ENCODE results near the gene ADK.

The ADK gene

DNA sequence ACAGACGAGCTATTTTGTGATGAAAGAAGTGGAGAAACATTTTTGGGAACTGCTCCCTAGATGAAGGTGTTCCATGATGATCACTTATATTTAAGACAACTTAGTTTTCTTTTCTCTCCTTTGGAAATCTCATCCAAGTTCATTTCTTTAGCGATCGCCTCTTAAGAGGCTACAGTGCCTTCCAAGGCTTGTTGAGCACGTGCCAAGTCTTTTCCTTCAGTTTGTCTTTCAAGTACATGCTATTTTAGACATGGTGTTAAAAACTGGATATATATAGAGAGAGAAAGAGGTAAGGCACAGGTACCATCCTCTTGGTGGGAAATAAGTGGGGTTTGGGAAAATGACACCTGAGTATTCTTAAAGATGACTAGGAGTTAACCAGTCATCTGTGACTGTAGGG lies 2.7 kb downstream of the ADK start:
- Histone ChIP-seq H3K4me3 (no peak overlapping the region), H3K36me3 (replicated peaks) (no peaks in the 10 kb centered on the region; the same call in 1 of the 2 replicates), H3K27me3 (ENCODE audit: low read depth) (no peaks in the 10 kb centered on the region), H3K9me3 (no peaks in the 10 kb centered on the region), H3K4me1 (peaks cover 24% of the 10 kb centered on the region)
- no peak for DNase-seq (ENCODE audit: low spot score in 2 of 2)
- in situ Hi-C loops (cut with MboI; ENCODE audit: low sequenced_read_pairs) = no loop called here

DNA sequence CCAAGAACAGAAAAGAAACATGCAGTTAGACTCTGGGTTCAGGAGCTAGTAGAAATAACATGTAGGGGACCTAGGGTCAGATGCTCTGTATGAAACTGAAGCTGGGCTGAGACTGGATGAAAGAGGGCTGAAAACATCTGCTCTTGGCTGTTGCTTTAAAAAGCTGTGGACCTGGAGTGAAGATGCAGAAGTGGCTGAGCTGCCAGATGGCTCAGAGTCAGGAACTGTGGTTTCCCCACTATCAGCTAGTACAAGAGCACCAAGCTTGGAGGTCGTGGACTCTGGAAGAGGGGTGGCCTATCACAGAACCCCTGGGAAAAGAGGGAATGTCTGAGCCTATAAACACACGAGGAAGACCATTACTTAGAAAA lies 5.9 kb downstream of the ADK start:
- no peak for DNase-seq (ENCODE audit: low spot score in 2 of 2)
- H3K27me3 ChIP-seq (ENCODE audit: low read depth) = no peaks in the 10 kb centered on the region
- H3K4me1 ChIP-seq = peaks cover 16% of the 10 kb centered on the region
- H3K4me3 ChIP-seq = no peak overlapping the region
- H3K36me3 ChIP-seq (replicated peaks) = no peaks in the 10 kb centered on the region
- in situ Hi-C loops (cut with MboI; ENCODE audit: low sequenced_read_pairs) = no loop called here
- no peaks in the 10 kb centered on the region for H3K9me3 ChIP-seq

DNA sequence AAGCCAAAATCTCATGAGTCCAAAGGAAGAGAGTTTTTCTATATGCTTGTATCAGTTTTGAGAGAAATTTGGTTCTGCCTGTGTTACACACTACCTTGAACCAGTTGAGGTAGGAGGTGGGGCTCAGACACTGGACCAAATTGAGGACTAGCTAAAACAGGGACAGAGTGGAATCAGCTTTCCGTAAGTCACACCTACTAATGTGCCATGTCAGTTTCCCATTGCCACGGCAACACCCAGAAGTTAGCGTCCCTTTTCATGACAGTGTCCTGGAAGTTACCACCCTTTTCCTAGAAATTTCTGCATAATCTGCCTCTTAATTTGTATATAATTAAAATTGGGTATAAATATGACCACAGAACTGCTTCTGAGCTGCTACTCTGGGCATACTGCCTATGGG lies 9.0 kb downstream of the ADK start:
- Histone ChIP-seq H3K4me3 (no peak overlapping the region), H3K27me3 (ENCODE audit: low read depth) (no peaks in the 10 kb centered on the region), H3K9me3 (no peaks in the 10 kb centered on the region), H3K36me3 (replicated peaks) (no peaks in the 10 kb centered on the region), H3K4me1 (no peaks in the 10 kb centered on the region)
- in situ Hi-C loops (cut with MboI; ENCODE audit: low sequenced_read_pairs) = no loop called here
- DNase-seq (ENCODE audit: low spot score in 2 of 2) = no peak

DNA sequence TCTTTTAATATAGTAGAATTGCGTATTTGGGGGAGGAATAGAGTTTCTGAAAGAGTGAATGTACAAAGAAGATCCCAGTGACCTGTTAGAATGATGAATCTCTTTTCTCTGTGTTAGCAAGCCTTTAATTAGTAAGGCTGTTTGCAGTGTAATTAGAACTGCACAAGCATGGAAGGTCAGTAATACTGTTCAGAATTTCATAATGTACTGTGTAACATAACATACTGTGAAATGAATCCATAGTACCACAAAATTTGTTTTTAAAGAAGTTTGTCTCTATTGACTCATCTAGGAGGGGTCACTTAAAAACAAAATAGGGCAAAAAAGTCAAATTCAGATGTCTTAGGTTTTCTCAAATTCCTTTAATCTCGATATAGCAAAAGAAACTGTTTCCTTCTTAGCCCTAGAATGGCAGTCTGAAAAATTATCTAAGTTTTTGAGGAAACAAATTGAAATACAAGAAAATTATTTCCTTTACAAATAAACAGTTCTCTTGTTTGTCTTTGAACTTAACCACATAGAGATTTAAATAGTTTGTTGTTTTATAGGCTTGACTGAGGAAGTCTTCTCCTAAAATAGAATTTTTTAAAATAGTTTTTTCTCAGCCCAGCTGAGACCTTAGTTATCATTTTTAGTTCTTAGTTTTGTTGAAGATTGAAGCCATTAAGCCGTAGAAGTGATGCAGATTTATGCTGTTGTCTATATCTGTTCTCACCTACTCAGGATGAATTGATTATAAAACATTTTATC lies 12.5 kb downstream of the ADK start:
- Histone ChIP-seq H3K27me3 (ENCODE audit: low read depth) (no peaks in the 10 kb centered on the region), H3K4me3 (no peak overlapping the region), H3K36me3 (replicated peaks) (no peaks in the 10 kb centered on the region), H3K4me1 (no peaks in the 10 kb centered on the region), H3K9me3 (no peaks in the 10 kb centered on the region)
- in situ Hi-C loops (cut with MboI; ENCODE audit: low sequenced_read_pairs) = no loop called here
- DNase-seq (ENCODE audit: low spot score in 2 of 2) = no peak

DNA sequence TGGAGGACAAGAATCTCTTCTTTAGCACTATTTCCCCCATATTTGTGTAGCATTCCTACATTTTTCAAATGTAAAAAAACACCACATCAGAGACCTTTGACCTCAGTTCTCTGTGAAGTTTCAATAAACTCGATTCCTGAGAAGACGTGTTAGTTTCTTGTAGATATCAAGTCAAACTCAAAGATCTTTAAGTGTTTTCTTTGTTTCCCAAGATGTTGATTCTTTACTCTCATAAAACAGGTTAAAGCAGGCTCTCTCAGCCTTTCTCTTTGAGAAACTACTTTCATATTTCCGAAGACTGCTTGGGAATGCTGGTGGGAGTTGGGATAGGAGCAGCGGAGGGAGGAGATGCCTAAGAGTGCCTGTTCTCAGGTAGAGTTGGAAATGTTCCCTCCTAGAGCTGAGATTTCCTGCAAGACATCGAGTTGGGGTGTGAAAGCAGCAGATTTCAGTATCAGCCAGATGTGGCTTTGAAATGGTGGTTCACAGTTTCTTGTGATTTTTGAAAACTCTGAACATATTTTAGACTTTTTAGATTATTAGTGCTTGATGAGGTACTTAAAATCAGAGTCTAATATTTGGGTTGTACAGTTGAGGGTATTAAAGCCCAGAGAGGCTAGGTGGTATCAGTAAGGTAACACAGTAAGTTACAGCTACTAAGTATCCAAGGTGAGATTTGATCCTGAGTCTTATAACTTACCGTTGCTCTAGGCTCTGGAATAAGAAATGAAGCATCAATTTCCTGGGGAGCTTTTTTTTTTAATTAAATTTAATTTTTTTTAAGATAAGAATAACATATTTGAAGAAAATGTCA lies 13.9 kb downstream of the ADK start:
- H3K9me3 ChIP-seq = no peaks in the 10 kb centered on the region
- H3K4me3 ChIP-seq = no peak overlapping the region
- no peaks in the 10 kb centered on the region for H3K27me3 ChIP-seq (ENCODE audit: low read depth)
- in situ Hi-C loops (cut with MboI; ENCODE audit: low sequenced_read_pairs) = no loop called here
- no peaks in the 10 kb centered on the region for H3K36me3 ChIP-seq (replicated peaks)
- no peak for DNase-seq (ENCODE audit: low spot score in 2 of 2)
- H3K4me1 ChIP-seq = no peaks in the 10 kb centered on the region

DNA sequence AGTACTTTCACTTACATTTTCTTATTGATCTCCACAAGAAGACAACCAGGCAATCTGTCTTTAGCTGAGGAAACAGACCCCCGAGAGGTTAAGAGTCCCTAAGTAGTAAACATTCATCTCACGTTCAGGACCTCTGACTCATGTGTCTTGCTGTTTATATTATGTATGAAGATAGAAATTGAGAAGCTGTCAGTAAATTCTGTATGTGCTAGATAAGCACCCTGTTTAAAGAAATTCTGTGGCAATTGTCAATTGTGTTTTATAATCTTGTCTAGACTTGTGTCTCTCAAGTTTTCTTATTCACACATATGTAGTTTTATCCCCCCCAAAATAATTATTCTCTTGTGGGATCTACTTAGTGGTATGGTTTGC lies 14.5 kb downstream of the ADK start:
- H3K9me3 ChIP-seq = no peaks in the 10 kb centered on the region
- DNase-seq (ENCODE audit: low spot score in 2 of 2) = no peak
- no peaks in the 10 kb centered on the region for H3K27me3 ChIP-seq (ENCODE audit: low read depth)
- no peaks in the 10 kb centered on the region for H3K4me1 ChIP-seq
- H3K4me3 ChIP-seq = no peak overlapping the region
- H3K36me3 ChIP-seq (replicated peaks) = no peaks in the 10 kb centered on the region
- in situ Hi-C loops (cut with MboI; ENCODE audit: low sequenced_read_pairs) = no loop called here

DNA sequence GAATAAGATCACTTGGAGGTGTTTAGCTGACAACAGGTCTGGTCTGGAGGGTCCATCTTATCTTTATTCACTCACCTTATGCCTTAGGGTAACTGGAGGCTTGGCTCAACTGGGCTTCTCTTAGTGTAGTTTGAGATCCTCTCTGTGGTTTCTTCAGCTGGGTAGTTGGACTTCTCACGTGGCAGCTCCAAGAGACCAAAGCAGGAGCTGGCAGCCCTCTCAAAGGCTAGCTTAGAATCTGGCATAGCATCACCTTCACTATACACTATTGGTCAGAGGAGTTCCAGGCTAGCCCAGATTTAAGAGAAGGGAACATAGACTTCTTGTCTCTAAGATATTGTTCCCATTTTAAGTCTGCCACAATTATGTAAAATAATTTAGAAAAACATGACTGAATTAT lies 16.4 kb downstream of the ADK start:
- Histone ChIP-seq H3K27me3 (ENCODE audit: low read depth) (no peaks in the 10 kb centered on the region), H3K36me3 (replicated peaks) (no peaks in the 10 kb centered on the region), H3K4me3 (no peak overlapping the region), H3K4me1 (no peaks in the 10 kb centered on the region), H3K9me3 (no peaks in the 10 kb centered on the region)
- in situ Hi-C loops (cut with MboI; ENCODE audit: low sequenced_read_pairs) = no loop called here
- no peak for DNase-seq (ENCODE audit: low spot score in 2 of 2)

DNA sequence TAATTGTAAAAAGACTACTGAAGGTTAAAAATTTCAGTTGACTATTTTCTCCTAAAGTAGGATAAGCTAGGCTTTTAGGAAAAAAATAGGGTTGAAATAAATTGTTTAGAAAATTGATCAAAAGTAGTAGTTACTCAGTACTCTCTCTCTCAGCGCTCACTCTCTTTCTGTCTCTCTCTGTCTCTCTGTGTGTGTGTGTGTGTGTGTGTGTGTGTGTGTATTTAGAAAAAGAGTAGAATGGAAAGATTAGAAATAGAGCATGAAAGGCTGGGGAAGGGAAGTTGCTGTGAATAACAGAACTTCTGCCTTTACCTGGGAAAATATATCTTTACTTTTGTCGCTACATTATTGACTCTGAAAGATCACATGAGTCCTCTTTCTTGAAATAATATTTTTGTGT lies 20.6 kb downstream of the ADK start:
- no peak overlapping the region for H3K4me3 ChIP-seq
- no peaks in the 10 kb centered on the region for H3K9me3 ChIP-seq
- no peak for DNase-seq (ENCODE audit: low spot score in 2 of 2)
- no peaks in the 10 kb centered on the region for H3K27me3 ChIP-seq (ENCODE audit: low read depth)
- in situ Hi-C loops (cut with MboI; ENCODE audit: low sequenced_read_pairs) = no loop called here
- no peaks in the 10 kb centered on the region for H3K36me3 ChIP-seq (replicated peaks)
- H3K4me1 ChIP-seq = peaks cover 9% of the 10 kb centered on the region

DNA sequence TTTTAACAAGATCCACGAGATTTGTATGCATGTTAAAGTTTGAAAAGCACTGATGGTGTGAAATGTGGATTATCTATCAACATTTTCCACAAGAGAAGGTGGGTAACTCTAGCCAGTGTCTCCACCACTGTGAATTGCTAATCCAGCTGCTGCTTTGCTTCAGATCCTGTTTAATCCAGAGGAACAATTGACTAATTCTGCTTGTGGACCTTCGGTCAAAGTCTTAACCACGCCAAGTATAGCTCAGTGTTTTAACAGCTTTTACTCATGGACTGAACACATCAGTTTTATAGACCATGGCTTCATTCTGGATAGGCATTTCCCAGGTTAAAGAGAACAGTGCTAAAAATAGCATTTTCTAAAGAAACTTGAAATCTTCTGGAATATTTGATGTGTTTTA lies 23.5 kb downstream of the ADK start:
- no peak for DNase-seq (ENCODE audit: low spot score in 2 of 2)
- H3K27me3 ChIP-seq (ENCODE audit: low read depth) = no peaks in the 10 kb centered on the region
- no peak overlapping the region for H3K4me3 ChIP-seq
- H3K9me3 ChIP-seq = no peaks in the 10 kb centered on the region
- no peaks in the 10 kb centered on the region for H3K36me3 ChIP-seq (replicated peaks)
- peaks cover 22% of the 10 kb centered on the region for H3K4me1 ChIP-seq
- in situ Hi-C loops (cut with MboI; ENCODE audit: low sequenced_read_pairs) = no loop called here

DNA sequence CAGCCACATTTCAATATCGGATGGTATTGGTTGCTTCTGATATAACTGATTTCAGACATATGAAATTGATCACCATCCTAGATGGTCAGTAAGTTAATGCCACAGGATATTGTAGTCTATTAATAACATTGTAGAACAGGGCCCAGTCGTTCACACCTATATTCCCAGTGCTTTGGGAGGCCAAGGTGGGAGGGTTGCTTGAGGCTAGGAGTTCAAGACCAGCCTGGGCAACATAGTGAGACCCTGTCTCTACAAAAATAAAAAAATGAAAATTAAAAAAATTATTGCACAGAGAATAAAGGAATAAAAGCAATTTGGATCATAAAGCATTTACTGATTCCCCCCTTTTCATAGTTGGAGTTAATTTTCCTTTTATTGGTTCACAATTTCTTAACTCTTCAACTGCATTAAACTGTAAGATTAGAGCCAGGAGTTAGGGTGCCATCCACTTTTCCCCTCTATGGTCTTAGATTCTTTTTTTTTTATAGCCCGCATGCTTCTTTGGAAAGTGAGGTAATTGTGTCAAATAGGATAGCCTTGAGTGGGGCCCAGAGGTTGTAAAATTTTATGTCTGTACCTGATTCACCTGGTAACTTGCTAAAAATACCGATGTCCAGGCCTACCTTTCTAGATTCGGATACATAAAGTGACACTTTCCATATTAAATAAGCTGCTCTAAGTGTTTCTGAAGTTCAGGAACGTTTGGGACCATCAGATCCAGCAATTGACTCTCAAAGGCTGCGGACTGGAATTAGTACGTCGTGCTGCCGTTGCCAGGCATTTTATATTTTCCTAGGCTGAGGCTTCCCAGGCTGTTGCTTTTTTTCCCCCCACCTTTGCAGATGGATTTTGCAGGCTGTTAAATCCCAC lies 24.7 kb downstream of the ADK start:
- Histone ChIP-seq H3K4me3 (peak overlapping the region; percentile 74), H3K4me1 (peaks cover 28% of the 10 kb centered on the region), H3K36me3 (replicated peaks) (no peaks in the 10 kb centered on the region), H3K9me3 (no peaks in the 10 kb centered on the region), H3K27me3 (ENCODE audit: low read depth) (no peaks in the 10 kb centered on the region)
- DNase-seq (ENCODE audit: low spot score in 2 of 2) = no peak
- in situ Hi-C loops (cut with MboI; ENCODE audit: low sequenced_read_pairs) = no loop called here

DNA sequence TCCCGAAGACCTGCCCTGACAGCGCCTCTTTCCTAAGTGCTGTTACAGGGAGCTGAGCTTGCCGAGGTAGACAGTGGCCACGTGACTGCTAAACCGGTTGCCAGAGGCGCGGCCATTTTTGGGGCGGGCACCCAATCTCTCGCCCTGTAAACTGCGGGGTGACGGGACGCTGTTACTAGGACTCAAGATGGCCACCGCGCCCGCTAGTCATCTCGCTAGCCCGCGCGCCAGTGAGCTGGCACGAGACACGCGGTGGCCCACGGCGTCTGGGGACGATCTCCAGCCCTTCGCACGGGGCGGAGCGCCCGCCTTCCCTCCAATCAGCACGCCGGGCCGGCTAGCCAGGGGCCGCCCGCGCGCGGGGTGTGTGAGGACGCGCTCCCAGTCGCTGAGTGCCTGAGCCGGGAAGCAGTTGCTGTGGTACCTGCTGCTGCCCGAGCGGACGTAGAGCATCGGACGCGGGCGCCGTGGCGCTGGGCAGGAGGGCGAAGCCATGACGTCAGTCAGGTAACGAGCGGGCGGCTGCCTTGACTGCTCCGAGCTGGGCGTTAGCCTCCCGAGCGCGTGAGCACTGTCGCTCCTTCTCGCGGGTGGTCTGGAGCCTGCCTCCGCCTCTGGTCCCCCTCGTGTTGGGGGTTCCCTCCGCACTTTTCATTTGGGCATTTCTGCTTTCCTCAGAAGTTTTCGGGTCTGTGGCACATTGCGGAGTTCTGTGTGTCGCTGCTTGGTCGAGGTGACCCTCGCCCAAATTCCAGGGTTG lies 25.5 kb downstream of the ADK start:
- Histone ChIP-seq H3K27me3 (ENCODE audit: low read depth) (no peaks in the 10 kb centered on the region), H3K9me3 (no peaks in the 10 kb centered on the region), H3K4me3 (peak overlapping the region; percentile 74), H3K36me3 (replicated peaks) (no peaks in the 10 kb centered on the region), H3K4me1 (peaks cover 37% of the 10 kb centered on the region)
- in situ Hi-C loops (cut with MboI; ENCODE audit: low sequenced_read_pairs) = no loop called here
- DNase-seq (ENCODE audit: low spot score in 2 of 2) = peak; percentile 94 to 96

DNA sequence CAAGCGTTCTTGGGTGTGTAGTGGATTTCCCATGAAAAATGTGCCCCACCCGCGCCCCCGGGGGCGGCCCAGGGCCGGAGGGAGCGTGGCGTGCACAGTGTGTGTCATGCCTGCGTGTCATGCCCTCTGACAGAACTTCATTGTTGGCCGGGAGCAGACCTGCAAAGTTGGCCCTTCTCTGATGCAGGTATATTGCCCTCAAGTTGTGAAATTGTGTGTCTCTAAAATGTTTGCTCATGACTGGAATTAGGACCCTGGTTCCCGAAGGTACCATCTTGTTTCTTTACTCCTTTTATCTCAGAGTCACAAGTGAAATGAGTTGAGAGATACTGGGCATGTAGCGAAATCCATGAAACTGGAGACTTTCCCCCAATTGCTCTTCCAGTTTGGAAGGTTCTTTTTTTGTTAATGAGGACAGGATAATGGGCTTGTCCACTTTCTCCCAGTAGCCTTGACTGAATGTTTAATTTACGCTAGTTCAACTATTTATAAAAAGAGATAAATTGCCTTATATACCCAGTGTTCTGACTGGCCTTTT lies 26.2 kb downstream of the ADK start:
- peak in 1 of 2 experiments; percentile 29 for DNase-seq (ENCODE audit: low spot score in 2 of 2)
- Histone ChIP-seq H3K27me3 (ENCODE audit: low read depth) (no peaks in the 10 kb centered on the region), H3K9me3 (no peaks in the 10 kb centered on the region), H3K36me3 (replicated peaks) (no peaks in the 10 kb centered on the region), H3K4me1 (peaks cover 42% of the 10 kb centered on the region), H3K4me3 (peak overlapping the region; percentile 74)
- in situ Hi-C loops (cut with MboI; ENCODE audit: low sequenced_read_pairs) = no loop called here

Measured in HAP-1 (cell line).